ENCODE results near the gene MEI1. TPM values are rescaled to one million over a fixed set of nuclear protein-coding genes. Genes with fewer than 3 reads are reported as not detected.

Gene MEI1
- total RNA-seq, 1 donor from 2014 or later = 0.64 TPM

DNA sequence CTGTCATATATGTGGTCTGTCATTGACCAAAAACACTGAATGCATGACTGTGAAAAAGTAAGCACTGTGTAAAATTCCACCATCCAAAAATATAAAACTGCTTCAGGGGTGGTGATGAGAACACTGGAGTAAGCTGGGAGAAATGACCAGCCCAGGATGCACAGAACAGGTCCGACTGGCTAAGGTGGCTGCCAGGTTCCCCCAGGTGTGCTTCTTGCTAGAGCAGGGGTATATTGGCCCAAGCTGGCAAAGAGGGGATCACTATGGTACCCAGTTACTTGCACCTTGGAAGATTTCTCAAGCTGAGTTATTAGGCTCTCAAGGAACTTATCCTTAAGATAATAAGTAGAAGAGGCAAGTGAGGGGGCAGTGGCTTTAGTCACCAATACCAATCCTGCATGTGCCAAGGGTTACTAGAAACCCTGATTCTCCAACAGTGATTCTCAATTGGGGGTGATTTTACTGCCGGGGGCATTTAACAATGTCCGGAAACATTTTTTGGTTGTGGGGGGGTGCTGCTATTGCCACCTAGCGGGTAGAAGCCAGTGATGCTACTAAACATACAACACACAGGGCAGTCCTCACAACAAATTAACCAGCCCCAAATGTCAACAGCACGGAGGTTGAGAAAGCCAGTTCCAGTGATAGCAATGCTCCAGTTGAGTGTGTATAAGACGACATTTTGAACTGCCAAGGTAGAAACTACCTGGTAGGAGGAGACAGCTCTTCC is 26.4 kb upstream of the MEI1 start:
- TF ChIP-seq, protein P1, sequence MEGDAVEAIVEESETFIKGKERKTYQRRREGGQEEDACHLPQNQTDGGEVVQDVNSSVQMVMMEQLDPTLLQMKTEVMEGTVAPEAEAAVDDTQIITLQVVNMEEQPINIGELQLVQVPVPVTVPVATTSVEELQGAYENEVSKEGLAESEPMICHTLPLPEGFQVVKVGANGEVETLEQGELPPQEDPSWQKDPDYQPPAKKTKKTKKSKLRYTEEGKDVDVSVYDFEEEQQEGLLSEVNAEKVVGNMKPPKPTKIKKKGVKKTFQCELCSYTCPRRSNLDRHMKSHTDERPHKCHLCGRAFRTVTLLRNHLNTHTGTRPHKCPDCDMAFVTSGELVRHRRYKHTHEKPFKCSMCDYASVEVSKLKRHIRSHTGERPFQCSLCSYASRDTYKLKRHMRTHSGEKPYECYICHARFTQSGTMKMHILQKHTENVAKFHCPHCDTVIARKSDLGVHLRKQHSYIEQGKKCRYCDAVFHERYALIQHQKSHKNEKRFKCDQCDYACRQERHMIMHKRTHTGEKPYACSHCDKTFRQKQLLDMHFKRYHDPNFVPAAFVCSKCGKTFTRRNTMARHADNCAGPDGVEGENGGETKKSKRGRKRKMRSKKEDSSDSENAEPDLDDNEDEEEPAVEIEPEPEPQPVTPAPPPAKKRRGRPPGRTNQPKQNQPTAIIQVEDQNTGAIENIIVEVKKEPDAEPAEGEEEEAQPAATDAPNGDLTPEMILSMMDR (IDR thresholded peaks at IDR 0.05; ENCODE audit: partially characterized antibody, unreplicated experiment) = no peak
- no peak overlapping the region for H3K4me3 Mint-ChIP-seq (ENCODE audit: unreplicated experiment)
- H3K27ac Mint-ChIP-seq (ENCODE audit: unreplicated experiment) = no peak overlapping the region
- no peak for DNase-seq
- H3K4me1 Mint-ChIP-seq (ENCODE audit: low read depth, unreplicated experiment) = no peaks in the 10 kb centered on the region
- no peaks in the 10 kb centered on the region for H3K27me3 Mint-ChIP-seq (ENCODE audit: unreplicated experiment)
- H3K36me3 Mint-ChIP-seq (ENCODE audit: unreplicated experiment) = no peaks in the 10 kb centered on the region
- H3K9me3 Mint-ChIP-seq (ENCODE audit: unreplicated experiment) = peaks cover 2% of the 10 kb centered on the region

DNA sequence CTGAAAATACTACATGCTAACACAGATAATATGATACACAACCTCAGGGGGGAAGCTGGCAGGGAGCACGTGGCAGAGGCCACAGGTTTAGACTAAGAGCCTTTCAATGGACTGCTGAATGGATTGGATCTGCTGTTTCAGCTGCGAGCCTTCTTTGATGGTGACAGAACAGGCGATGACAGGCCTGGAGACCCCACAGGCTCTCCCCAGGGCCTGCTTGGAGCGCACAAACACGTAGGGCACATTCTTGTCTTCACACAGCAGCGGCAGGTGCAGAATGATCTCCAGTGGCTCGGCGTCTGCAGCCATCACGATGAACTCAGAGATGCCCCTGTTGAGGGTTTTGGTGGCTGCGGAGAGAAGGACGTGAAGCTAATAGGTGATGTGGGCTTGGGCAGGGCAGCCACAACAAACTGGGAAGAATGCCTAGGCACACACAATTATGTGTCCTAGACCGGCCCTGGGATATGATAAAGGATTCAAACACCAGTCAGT is 24.4 kb upstream of the MEI1 start:
- Mint-ChIP-seq H3K9me3 (ENCODE audit: unreplicated experiment) (no peaks in the 10 kb centered on the region), H3K4me3 (ENCODE audit: unreplicated experiment) (no peak overlapping the region), H3K27me3 (ENCODE audit: unreplicated experiment) (no peaks in the 10 kb centered on the region), H3K36me3 (ENCODE audit: unreplicated experiment) (no peaks in the 10 kb centered on the region), H3K4me1 (ENCODE audit: low read depth, unreplicated experiment) (no peaks in the 10 kb centered on the region), H3K27ac (ENCODE audit: unreplicated experiment) (no peak overlapping the region)
- TF ChIP-seq, protein P1 (IDR thresholded peaks at IDR 0.05; ENCODE audit: partially characterized antibody, unreplicated experiment) = no peak
- DNase-seq = no peak

DNA sequence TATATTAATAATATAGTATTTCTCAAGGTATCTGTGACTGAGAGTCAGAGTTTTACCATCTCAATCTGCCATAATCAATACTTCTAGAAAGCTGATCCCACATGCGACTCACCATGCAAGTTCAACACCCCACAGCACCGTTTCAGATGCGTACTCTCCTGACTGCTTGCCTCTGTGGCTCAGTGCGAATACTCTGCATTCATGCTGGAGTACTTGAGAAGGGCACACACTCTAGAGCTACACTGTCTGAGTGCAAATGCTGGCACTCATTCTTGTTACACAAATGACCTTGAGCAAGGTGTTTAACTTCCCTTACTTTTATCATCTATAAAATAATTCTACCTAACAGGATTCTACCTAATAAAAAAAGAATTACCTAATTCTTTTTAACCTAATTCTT is 23.2 kb upstream of the MEI1 start:
- no peak for DNase-seq
- no peaks in the 10 kb centered on the region for H3K36me3 Mint-ChIP-seq (ENCODE audit: unreplicated experiment)
- H3K27ac Mint-ChIP-seq (ENCODE audit: unreplicated experiment) = no peak overlapping the region
- no peaks in the 10 kb centered on the region for H3K4me1 Mint-ChIP-seq (ENCODE audit: low read depth, unreplicated experiment)
- TF ChIP-seq, protein P1 (IDR thresholded peaks at IDR 0.05; ENCODE audit: partially characterized antibody, unreplicated experiment) = no peak
- H3K4me3 Mint-ChIP-seq (ENCODE audit: unreplicated experiment) = no peak overlapping the region
- H3K27me3 Mint-ChIP-seq (ENCODE audit: unreplicated experiment) = no peaks in the 10 kb centered on the region
- H3K9me3 Mint-ChIP-seq (ENCODE audit: unreplicated experiment) = no peaks in the 10 kb centered on the region

DNA sequence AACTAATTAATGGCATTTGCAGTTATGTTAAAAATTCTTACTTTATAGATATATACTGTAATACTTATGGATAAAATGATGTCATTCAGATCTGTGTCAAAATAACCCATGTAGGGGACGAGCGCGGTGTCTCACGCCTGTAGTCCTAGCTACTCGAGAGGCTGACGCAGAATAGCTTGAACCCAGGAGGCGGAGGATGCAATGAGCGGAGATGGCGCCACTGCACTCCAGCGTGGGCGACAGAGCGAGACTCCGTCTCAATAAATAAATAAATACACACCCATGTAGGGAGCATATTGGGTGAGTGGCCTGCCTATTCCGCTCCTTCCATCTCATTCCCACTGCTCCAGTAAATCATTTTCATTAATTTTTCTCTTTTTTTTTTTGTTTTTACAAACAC is 17.7 kb upstream of the MEI1 start:
- Mint-ChIP-seq H3K9me3 (ENCODE audit: unreplicated experiment) (peaks cover 3% of the 10 kb centered on the region), H3K4me1 (ENCODE audit: low read depth, unreplicated experiment) (no peaks in the 10 kb centered on the region), H3K27ac (ENCODE audit: unreplicated experiment) (no peak overlapping the region), H3K36me3 (ENCODE audit: unreplicated experiment) (peaks cover 4% of the 10 kb centered on the region), H3K27me3 (ENCODE audit: unreplicated experiment) (peaks cover 3% of the 10 kb centered on the region), H3K4me3 (ENCODE audit: unreplicated experiment) (peak overlapping the region; percentile 98)
- no peak for DNase-seq
- TF ChIP-seq, protein P1 (IDR thresholded peaks at IDR 0.05; ENCODE audit: partially characterized antibody, unreplicated experiment) = no peak

DNA sequence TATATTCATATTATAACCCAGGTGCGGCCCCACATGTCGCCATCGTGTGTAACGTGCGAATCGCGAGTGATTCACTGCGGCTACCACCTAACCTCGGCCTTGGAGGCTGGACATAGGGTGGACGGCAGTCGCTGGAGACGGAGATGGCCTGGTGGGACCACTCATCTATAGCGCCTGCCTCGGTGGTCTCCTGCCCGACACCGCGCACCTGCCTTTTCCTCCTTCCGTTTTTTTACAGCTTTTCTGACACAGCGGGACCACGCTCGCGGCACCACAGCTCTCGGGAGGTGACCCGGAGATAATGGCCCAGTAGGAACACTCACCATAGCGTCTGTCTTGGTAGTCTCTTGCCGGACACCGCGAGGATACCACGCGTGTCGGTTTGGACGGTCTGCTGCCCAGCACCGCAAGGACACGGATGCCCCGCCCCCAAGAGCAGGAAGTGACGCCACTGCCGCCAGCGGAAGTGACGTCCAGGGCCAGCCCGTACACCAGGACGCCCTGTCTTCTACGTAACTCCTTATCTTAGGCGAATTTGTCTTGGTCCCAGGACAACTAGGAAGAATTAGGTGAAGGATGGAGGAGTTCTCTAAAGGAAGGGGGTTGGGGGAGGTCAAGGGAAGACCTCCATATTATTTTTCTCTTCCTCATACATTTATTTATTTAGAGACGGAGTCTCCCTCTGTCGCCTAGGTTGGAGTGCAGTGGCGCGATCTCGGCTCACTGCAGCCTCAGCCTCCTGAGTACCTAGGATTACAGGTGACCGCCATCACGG is 17.1 kb upstream of the MEI1 start:
- H3K36me3 Mint-ChIP-seq (ENCODE audit: unreplicated experiment) = peaks cover 4% of the 10 kb centered on the region
- H3K4me1 Mint-ChIP-seq (ENCODE audit: low read depth, unreplicated experiment) = no peaks in the 10 kb centered on the region
- H3K4me3 Mint-ChIP-seq (ENCODE audit: unreplicated experiment) = peak overlapping the region; percentile 98
- H3K27me3 Mint-ChIP-seq (ENCODE audit: unreplicated experiment) = peaks cover 3% of the 10 kb centered on the region
- peak overlapping the region; percentile 87 for H3K27ac Mint-ChIP-seq (ENCODE audit: unreplicated experiment)
- peak; percentile 90 for DNase-seq
- TF ChIP-seq, protein P1 (IDR thresholded peaks at IDR 0.05; ENCODE audit: partially characterized antibody, unreplicated experiment) = no peak
- peaks cover 3% of the 10 kb centered on the region for H3K9me3 Mint-ChIP-seq (ENCODE audit: unreplicated experiment)

Data from glutamatergic neuron (in vitro differentiated cells).